KOPT-K1 (cell line): ENCODE results near the gene CFAP57.

Source experiments
- H3K27ac ChIP-seq: fragments of 200-600 bp; sonication (generic); 2 replicates; pipeline ENCODE4 v1.5.1; 2016; ENCODE audit warnings: antibody characterized with exemption, mild to moderate bottlenecking, low read depth, low read length; ENCODE audit not compliant: poor library complexity, severe bottlenecking
- H3K36me3 ChIP-seq: fragments of 200-600 bp; sonication (generic); 2 replicates; pipeline ENCODE4 v1.5.1; 2017; ENCODE audit warnings: antibody characterized with exemption, mild to moderate bottlenecking, low read length, moderate library complexity; ENCODE audit not compliant: insufficient read depth
- H3K9me3 ChIP-seq: fragments of 200-600 bp; sonication (generic); 2 replicates; pipeline ENCODE4 v1.5.1; 2017; ENCODE audit warnings: antibody characterized with exemption, low read length, mild to moderate bottlenecking; ENCODE audit not compliant: insufficient read depth, poor library complexity, severe bottlenecking

The CFAP57 gene

DNA sequence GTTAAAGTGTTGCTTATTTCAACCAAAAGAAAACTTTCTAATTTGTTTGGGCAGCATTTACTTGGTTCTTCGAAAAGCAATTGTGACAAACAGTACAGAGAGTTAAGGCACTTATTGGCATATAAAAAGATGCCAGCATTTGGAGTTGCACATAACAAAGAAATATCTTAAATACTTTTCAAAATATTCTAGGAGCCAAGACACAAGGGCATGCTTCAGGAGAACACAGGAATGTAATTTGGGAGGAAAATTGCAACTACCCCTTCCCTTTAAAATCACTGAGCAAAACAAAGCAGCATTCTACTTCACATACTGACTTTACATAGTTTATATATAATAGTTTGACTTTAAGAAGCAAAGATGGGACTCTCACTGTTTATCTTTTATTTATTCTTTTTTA lies 124.1 kb downstream of the CFAP57 start:
- H3K36me3 ChIP-seq, result no peaks in the 10 kb centered on the region
- no peak overlapping the region for H3K27ac ChIP-seq
- H3K9me3 ChIP-seq, result no peaks in the 10 kb centered on the region

DNA sequence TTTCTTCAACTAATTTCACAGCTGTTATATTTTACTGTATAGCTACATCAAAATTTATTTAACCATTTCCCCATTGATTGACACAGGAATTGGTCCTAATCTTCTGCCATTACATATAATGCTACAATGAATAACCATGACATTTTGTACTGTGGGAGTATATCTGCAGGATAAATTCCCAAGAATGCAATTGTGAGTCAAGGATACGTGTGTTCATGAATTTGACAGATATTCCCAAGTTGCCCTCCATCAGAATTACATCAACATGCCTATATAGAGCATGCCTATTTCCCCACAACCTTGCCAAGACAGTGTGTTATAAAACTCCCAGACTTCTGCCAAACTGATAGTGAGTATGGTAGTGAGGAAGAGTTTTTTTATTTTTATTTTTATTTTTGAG lies 125.9 kb downstream of the CFAP57 start:
- no peaks in the 10 kb centered on the region for H3K36me3 ChIP-seq
- H3K9me3 ChIP-seq, result no peaks in the 10 kb centered on the region
- no peak overlapping the region for H3K27ac ChIP-seq

DNA sequence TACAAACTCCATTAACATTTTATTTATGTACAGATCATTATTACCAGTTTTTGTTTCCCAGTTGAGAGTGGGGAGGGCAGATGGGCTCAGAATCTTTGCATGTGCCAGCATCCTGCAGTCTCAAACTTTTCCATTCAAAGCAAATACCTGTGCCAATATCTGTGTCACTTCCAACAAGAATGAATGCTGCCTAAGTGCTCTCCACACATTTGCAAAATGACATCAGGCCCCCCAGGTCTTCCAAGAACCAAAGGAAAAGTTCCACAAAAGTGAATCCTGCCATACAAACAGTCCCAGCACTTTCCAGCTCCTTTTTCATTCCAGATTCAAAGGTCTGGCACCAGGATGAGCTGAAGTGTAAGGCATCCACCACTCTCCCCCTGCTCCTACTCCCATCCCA lies 127.0 kb downstream of the CFAP57 start:
- Histone ChIP-seq H3K9me3 (no peaks in the 10 kb centered on the region), H3K27ac (no peak overlapping the region), H3K36me3 (no peaks in the 10 kb centered on the region)

DNA sequence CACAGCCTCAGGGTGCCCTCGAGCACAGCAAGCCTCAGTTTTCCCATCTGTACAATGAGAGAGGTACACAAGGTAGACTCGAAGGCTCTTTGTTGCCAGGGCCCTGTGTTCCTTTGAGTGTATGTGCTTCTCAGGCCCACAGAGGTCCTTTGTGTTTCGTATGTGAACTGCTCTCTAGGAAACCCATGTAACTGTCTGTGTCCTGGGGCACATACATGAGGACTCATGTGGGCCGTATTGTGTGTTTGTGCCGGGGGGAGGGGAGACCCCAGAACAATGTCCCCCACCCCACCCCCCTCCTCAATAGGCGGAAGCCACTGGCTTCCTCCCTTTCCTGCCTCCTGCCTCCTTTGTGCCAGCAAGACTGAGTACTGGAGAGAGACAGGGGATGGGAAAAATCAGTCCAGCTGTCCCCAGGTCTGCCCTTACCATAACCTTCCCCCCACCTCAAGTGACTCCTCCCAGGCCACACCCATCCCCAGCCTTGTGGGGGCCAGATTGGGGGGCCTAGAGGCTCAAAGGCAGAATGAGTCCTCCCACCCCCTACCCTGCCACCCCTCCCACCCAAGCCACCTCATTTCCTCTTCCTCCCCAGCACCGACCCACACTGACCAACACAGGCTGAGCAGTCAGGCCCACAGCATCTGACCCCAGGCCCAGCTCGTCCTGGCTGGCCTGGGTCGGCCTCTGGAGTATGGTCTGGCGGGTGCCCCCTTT lies 128.4 kb downstream of the CFAP57 start, which contains the start of gene TIE1:
TSS of gene TIE1 (plus strand) at position 605 of the 717 bp plus-strand sequence. CDS start at position 695, 90 bp downstream.
- no peaks in the 10 kb centered on the region for H3K9me3 ChIP-seq
- H3K27ac ChIP-seq, result no peak within 1 kb of the TSS
- H3K36me3 ChIP-seq, result no peaks in the 10 kb centered on the region

GRCh38 chr1:43302201-43302600 lies 130.1 kb downstream of the CFAP57 start:
- Histone ChIP-seq H3K27ac (no peak overlapping the region), H3K9me3 (no peaks in the 10 kb centered on the region), H3K36me3 (no peaks in the 10 kb centered on the region)

DNA sequence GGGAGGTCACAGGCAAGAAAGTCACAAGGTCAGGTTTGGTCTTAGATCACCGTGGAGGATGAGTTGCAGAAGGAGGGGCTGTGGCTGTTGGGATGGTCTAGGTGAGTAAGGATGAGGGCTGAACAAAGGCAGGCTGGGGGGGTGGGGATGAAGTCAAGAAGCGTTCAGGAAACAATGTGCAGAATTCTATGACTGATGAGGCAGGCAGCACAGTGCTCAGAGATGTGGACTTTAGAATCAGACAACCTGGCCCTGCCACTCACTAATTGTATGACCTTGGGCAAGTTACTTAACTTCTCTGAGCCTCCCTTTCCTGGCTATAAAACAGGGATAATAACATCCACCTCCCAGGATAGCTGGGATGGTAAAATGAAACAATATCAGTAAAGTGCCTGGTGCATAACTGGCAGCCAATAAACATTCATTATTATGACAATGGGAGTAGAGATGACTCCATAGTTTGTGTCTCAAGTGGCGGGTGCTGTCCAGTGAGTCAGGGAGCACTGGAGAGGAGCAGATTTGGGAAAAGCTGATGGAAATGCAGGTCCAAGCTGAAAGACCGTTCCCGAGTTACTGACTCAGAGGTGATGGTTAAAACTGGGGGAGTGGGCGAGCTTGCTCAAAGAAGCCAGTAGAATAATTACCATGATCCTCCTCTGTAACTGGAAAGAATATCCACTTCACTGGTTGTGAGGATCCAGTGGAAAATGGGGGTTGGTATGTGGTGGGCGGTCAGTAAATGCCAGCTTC lies 130.8 kb downstream of the CFAP57 start:
- Histone ChIP-seq H3K27ac (no peak overlapping the region), H3K9me3 (no peaks in the 10 kb centered on the region), H3K36me3 (no peaks in the 10 kb centered on the region)

GRCh38 chr1:43303471-43304313 lies 131.6 kb downstream of the CFAP57 start:
- no peaks in the 10 kb centered on the region for H3K36me3 ChIP-seq
- H3K27ac ChIP-seq, result no peak overlapping the region
- no peaks in the 10 kb centered on the region for H3K9me3 ChIP-seq
